K562 (cell line): Measurements from ENCODE around the gene FTO. TPM values are rescaled to one million over a fixed set of nuclear protein-coding genes. Genes with fewer than 3 reads are reported as not detected.

Source experiments
- ATAC-seq: fragments of 200-7000 bp; cut with Tn5 transposase; 3 replicates; pipeline ENCODE4 v1.9.1; 2020; ENCODE audit warnings: moderate library complexity
- BruUV-seq: library from RNA; stranded (reverse); fragments of 400-500 nt; replicated peaks from 2 replicates; lab custom pipeline; 2021; lab: Mats Ljungman, UMichigan
- CTCF ChIA-PET: fragments of 300-600 bp; formaldehyde crosslinking; extraction: SDS; loops from one replicate; lab custom pipeline; 2021; ENCODE audit warnings: low intra/inter-chr PET ratio; lab: Yijun Ruan, JAX
- POLR2A ChIA-PET: fragments of 300-600, 350-650 bp; sonication (Branson Sonifier 250); formaldehyde crosslinking; extraction: SDS; loops from one replicate; lab custom pipeline; 2021; ENCODE audit warnings: antibody characterized with exemption, inconsistent platforms; lab: Yijun Ruan, JAX
- DNase-seq, 4 experiments: peaks; one replicate each; pipeline versions ENCODE4 v3.0.0 to v3.0.0-alpha.2; 2011 to 2018; ENCODE audit warnings: low spot score in 3 of 4, mixed read lengths in 3 of 4; ENCODE audit errors: extremely low read depth in 1 of 4
- FAIRE-seq: peaks from 2 replicates; lab custom pipeline; 2011; peaks lifted over from hg19 to GRCh38; lab: Jason Lieb, UNC
- H2AFZ ChIP-seq: 2 replicates; pipeline ENCODE4 v1.6.0; 2011; ENCODE audit warnings: low read depth, low read length, control low read depth, inconsistent platforms
- H3K27ac ChIP-seq: fragments of 200-600 bp; 3 replicates; pipeline ENCODE4 v1.8.0; 2011; ENCODE audit warnings: low read depth, mild to moderate bottlenecking, control low read depth, inconsistent platforms, low read length, moderate library complexity, mixed read lengths; ENCODE audit errors: extremely low read depth
- H3K27me3 ChIP-seq, 2 experiments: fragments of 300-600 bp in 1 of 2; 2 replicates in 1 of 2; 3 replicates in 1 of 2; pipeline versions ENCODE4 v1.6.0 to v1.8.0; 2011; ENCODE audit warnings: inconsistent platforms in 2 of 2, low read length in 2 of 2, mild to moderate bottlenecking in 1 of 2, mixed read lengths in 1 of 2, moderate library complexity in 1 of 2; ENCODE audit not compliant: control insufficient read depth in 2 of 2, insufficient read depth in 2 of 2
- H3K36me3 ChIP-seq: fragments of 300-600 bp; 3 replicates; pipeline ENCODE4 v1.8.0; 2011; ENCODE audit warnings: mild to moderate bottlenecking, low read length, inconsistent platforms; ENCODE audit not compliant: control insufficient read depth, insufficient read depth
- H3K4me1 ChIP-seq, 2 experiments: fragments of 200-600 bp in 1 of 2; replicated peaks in 1 of 2; 2 replicates in 1 of 2; 3 replicates in 1 of 2; pipeline versions ENCODE4 v1.5.1 to v1.8.0; 2011; ENCODE audit warnings: inconsistent platforms in 2 of 2, low read length in 2 of 2, mild to moderate bottlenecking in 1 of 2, mixed read lengths in 1 of 2, moderate library complexity in 1 of 2; ENCODE audit not compliant: control insufficient read depth in 2 of 2, insufficient read depth in 2 of 2
- H3K4me2 ChIP-seq: 2 replicates; pipeline ENCODE4 v1.6.1; 2011; ENCODE audit warnings: low read length, control low read depth, inconsistent platforms, mixed read lengths; ENCODE audit not compliant: insufficient read depth
- H3K4me3 ChIP-seq: fragments of 200-600 bp; sonication (generic), shearing (Covaris generic); 2 replicates; pipeline ENCODE4 v1.5.1; 2016; ENCODE audit warnings: control low read depth, inconsistent platforms
- H3K79me2 ChIP-seq: fragments of 200-600 bp; 3 replicates; pipeline ENCODE4 v1.8.0; 2011; ENCODE audit warnings: low read length, inconsistent platforms; ENCODE audit not compliant: control insufficient read depth, insufficient read depth
- H3K9ac ChIP-seq, 2 experiments: 2 replicates each; pipeline versions ENCODE4 v1.6.0 to v1.6.1; 2011; ENCODE audit warnings: low read depth in 2 of 2, low read length in 2 of 2, control low read depth in 1 of 2, inconsistent platforms in 1 of 2, mild to moderate bottlenecking in 1 of 2, mixed read lengths in 1 of 2; ENCODE audit not compliant: insufficient read depth in 1 of 2
- H3K9me1 ChIP-seq: one replicate; pipeline ENCODE4 v1.6.0; 2011; ENCODE audit warnings: inconsistent platforms, mild to moderate bottlenecking, low read length, moderate library complexity; ENCODE audit not compliant: control insufficient read depth, insufficient read depth
- H3K9me3 ChIP-seq: replicated peaks from 2 replicates; pipeline ENCODE4 v1.5.1; 2011; ENCODE audit warnings: low read depth, low read length, inconsistent platforms; ENCODE audit not compliant: control insufficient read depth, insufficient read depth
- H4K20me1 ChIP-seq: replicated peaks from 2 replicates; pipeline ENCODE4 v1.6.1; 2011; ENCODE audit warnings: low read length, inconsistent platforms, mixed read lengths; ENCODE audit not compliant: control insufficient read depth, insufficient read depth
- CLOCK ChIP-seq: fragments of 250-450 bp; sonication (Bioruptor Pico); IDR thresholded peaks from 2 replicates; pipeline ENCODE4 v1.4.0; 2020; ENCODE audit warnings: mild to moderate bottlenecking, moderate library complexity, borderline replicate concordance
- CREB5 ChIP-seq: fragments of 250-450 bp; sonication (Bioruptor Pico); IDR thresholded peaks from 2 replicates; pipeline ENCODE4 v1.5.0; 2020; ENCODE audit warnings: mild to moderate bottlenecking
- CTBP1 ChIP-seq: fragments of 450-650 bp; IDR thresholded peaks from 2 replicates; pipeline ENCODE4 v1.6.1; 2016; ENCODE audit warnings: borderline replicate concordance
- NR4A1 ChIP-seq, 2 experiments: fragments of 250-450 bp in 1 of 2; fragments of 450-650 bp in 1 of 2; sonication (Bioruptor Pico) in 1 of 2; IDR thresholded peaks; 2 replicates each; pipeline versions ENCODE4 v1.4.0 to v1.6.1; 2016 to 2020; ENCODE audit warnings: mild to moderate bottlenecking in 2 of 2, missing compliant biosample characterization in 1 of 2, missing genetic modification characterization in 1 of 2, moderate library complexity in 1 of 2
- ZBTB11 ChIP-seq, 3 experiments: fragments of 200-800 bp in 1 of 3; fragments of 250-450 bp in 1 of 3; fragments of 450-650 bp in 1 of 3; sonication (Bioruptor Pico) in 1 of 3; sonication (Bioruptor generic) in 1 of 3; formaldehyde crosslinking in 1 of 3; IDR thresholded peaks; 2 replicates each; pipeline versions ENCODE4 v1.6.1 to v1.8.0; 2016 to 2022; ENCODE audit warnings: mild to moderate bottlenecking in 2 of 3, missing genetic modification characterization in 2 of 3, missing compliant biosample characterization in 1 of 3, moderate library complexity in 1 of 3
- ZNF395 ChIP-seq: fragments of 200-800 bp; sonication (Bioruptor generic); IDR thresholded peaks from 2 replicates; pipeline ENCODE4 v1.6.1; 2017; ENCODE audit warnings: missing genetic modification characterization, missing compliant biosample characterization
- WGBS: fragments of 100-300 bp; shearing (Covaris generic); methylation state at CpG from one replicate; pipeline ENCODE4 v1.1.6; 2016; ENCODE audit warnings: low coverage, mixed read lengths; ENCODE audit not compliant: insufficient coverage; ENCODE audit errors: missing lambda C conversion rate; 5-methylcytosine and 5-hydroxymethylcytosine counted together
- in situ Hi-C: fragments of 300-500 bp; cut with MboI; formaldehyde crosslinking; loops from 4 replicates; pipeline ENCODE4 v1.15.0; 2018; ENCODE audit warnings: inconsistent platforms, mixed read lengths
- intact Hi-C: fragments of 100-400 bp; cut with micrococcal nuclease; formaldehyde crosslinking; loops from 2 replicates; pipeline ENCODE4 v1.14.2; 2022
- polyA plus RNA-seq, 8 experiments: library from polyadenylated mRNA; depleted of rRNA in 4 of 8; stranded (reverse) in 5 of 8; unstranded in 3 of 8; fragments of >200 nt; fragmentation: Nextera tagmentation in 2 of 8; fragmentation: Illumina TruSeq in 1 of 8; extraction: Ambion mirVana in 2 of 8; extraction: Trizol in 1 of 8; gene quantifications; 2 replicates each; pipeline versions ENCODE4 v1.2.1 to v1.2.3, GENCODE V29; 2011 to 2014; ENCODE audit warnings: inconsistent platforms in 1 of 8, missing spikeins in 1 of 8
- total RNA-seq, 7 experiments: library from RNA; depleted of rRNA in 6 of 7; stranded (reverse); fragments of >200 nt in 6 of 7; fragmentation: Illumina TruSeq in 2 of 7; extraction: Trizol in 2 of 7; gene quantifications; 2 replicates each; pipeline versions ENCODE4 v1.2.1 to v1.2.3, GENCODE V29; 2011 to 2021; ENCODE audit warnings: low replicate concordance in 1 of 7

The FTO gene
- total and polyA plus RNA-seq, 9 of the 15 experiments (the other 6 are each of a cell fraction or from before 2014, with no cell fraction given), result 11.3 to 27.7 (median 25.5) TPM

- no peaks in the 10 kb centered on the region for H3K27me3 ChIP-seq
- ATAC-seq, result no peak
- 38% methylated on average over 4 of the region's 4 CpGs for WGBS
- no peaks in the 10 kb centered on the region for H3K36me3 ChIP-seq
- no peak overlapping the region for H3K9ac ChIP-seq
- no peaks in the 10 kb centered on the region for H3K79me2 ChIP-seq
- in situ Hi-C loops, result no loop called here
- no peak for FAIRE-seq
- no peak overlapping the region for H3K27ac ChIP-seq
- ChIA-PET POLR2A (no interaction called here), CTCF (no interaction called here)
- no peaks in the 10 kb centered on the region for H3K9me3 ChIP-seq
- H3K4me1 ChIP-seq, result no peaks in the 10 kb centered on the region; a peak in 1 of 5 replicates
- BruUV-seq, result no TSS peak
- no peaks in the 10 kb centered on the region for H3K9me1 ChIP-seq
- DNase-seq, result no peak
- no peak for TF ChIP-seq CLOCK (CRISPR knock-in tag)
- no peak for TF ChIP-seq ZNF395 (CRISPR knock-in tag)
- TF ChIP-seq ZBTB11 (CRISPR knock-in tag; IDR thresholded peaks at IDR 0.05), result no peak
- no peak for TF ChIP-seq NR4A1 (CRISPR knock-in tag; IDR thresholded peaks at IDR 0.05)
- TF ChIP-seq NR4A1 (tag; IDR thresholded peaks at IDR 0.05), result no peak
- TF ChIP-seq CREB5 (CRISPR knock-in tag), result no peak
- no peak for TF ChIP-seq CTBP1
- H3K4me2 ChIP-seq, result no peak overlapping the region
- 0 out of 2 replicates have a peak, but pooled peaks cover 4% of the 10 kb centered on the region for H4K20me1 ChIP-seq
- no peak overlapping the region for H3K4me3 ChIP-seq
- intact Hi-C loops, result loop anchor here (10.0 kb wide), 1 partner anchor 212 kb away; no protein-coding TSS in a partner anchor
- H2AFZ ChIP-seq, result no peak overlapping the region
These were observed 52.5 kb downstream of the FTO start for GRCh38 chr16:53756275-53756996.
